Left lung (tissue), 10 donors: ENCODE measurements around the gene ADCK1. TPM values are rescaled to one million over a fixed set of nuclear protein-coding genes. Genes with fewer than 3 reads are reported as not detected.
"Not testable (repeated sequence)": the region's sequence is repeated elsewhere in the genome, so short reads cannot be mapped to it uniquely, and the experiment has no call there.

Source experiments
- ATAC-seq: fragments of 200-7000 bp; cut with Tn5 transposase; one replicate; pipeline ENCODE4 v1.9.1; 2020; ENCODE audit warnings: moderate library complexity
- DNase-seq, 4 donors: peaks; one replicate each; pipeline ENCODE4 v3.0.0-alpha.2; 2013 to 2020
- H3K27ac ChIP-seq, 2 donors: fragments of 200-600 bp; sonication (generic) in 1 of 2; one replicate each; pipeline versions ENCODE4 v1.5.0 to v1.8.0; 2020 to 2021
- H3K27me3 ChIP-seq, 2 donors: fragments of 200-600 bp; sonication (generic) in 1 of 2; one replicate each; pipeline versions ENCODE4 v1.5.0 to v1.8.0; 2020 to 2021
- H3K36me3 ChIP-seq, 2 donors: fragments of 200-600 bp; sonication (generic) in 1 of 2; one replicate each; pipeline versions ENCODE4 v1.5.0 to v1.8.0; 2020 to 2021
- H3K4me1 ChIP-seq, 2 donors: fragments of 200-600 bp; one replicate each; pipeline ENCODE4 v1.8.0; 2021
- H3K4me3 ChIP-seq, 2 donors: fragments of 200-600 bp; sonication (generic) in 1 of 2; one replicate each; pipeline versions ENCODE4 v1.5.0 to v1.8.0; 2020 to 2021; ENCODE audit warnings: mild to moderate bottlenecking in 1 of 2
- H3K9me3 ChIP-seq, 2 donors: fragments of 200-600 bp; sonication (generic) in 1 of 2; one replicate each; pipeline versions ENCODE4 v1.5.0 to v1.8.0; 2020 to 2021
- CTCF ChIP-seq, 2 donors: fragments of 200-600 bp; sonication (generic) in 1 of 2; IDR thresholded peaks; one replicate each; pipeline versions ENCODE4 v1.5.0 to v1.8.0; 2021; ENCODE audit warnings: antibody characterized with exemption in 2 of 2
- intact Hi-C, 2 donors: fragments of 100-400 bp; cut with DNase I; formaldehyde crosslinking; loops; one replicate each; pipeline versions ENCODE4 v1.11.2 to v1.14.2; 2022
- polyA plus RNA-seq, 6 donors: library from polyadenylated mRNA; unstranded; fragments of 120-200 nt; gene quantifications; one replicate each; pipeline ENCODE4 v1.2.1, GENCODE V29; 2013; ENCODE audit not compliant: insufficient read length in 6 of 6
- total RNA-seq, 2 donors: library from RNA; stranded (reverse); fragmentation: NEBNext Ultra II Directional; extraction: Animal tissue kit (Norgen Biotek cat#: 25700); gene quantifications; one replicate each; pipeline ENCODE4 v1.2.1, GENCODE V29; 2021
- donor health status: DM: no; HTN: yes; CAD: no.
- donor health status: DM: no; HTN: no; CAD: no.

Gene ADCK1
- total and polyA plus RNA-seq, 8 donors = 4.8 to 10.3 (median 6.9) TPM

GRCh38 chr14:77931441-77931840 is 131.5 kb downstream of the ADCK1 start:
- DNase-seq (no peak), ATAC-seq (no peak)
- Histone ChIP-seq H3K36me3 (peaks cover 0 to 52% of the 10 kb centered on the region in 2 donors), H3K27ac (no peak overlapping the region), H3K4me3 (no peak overlapping the region), H3K9me3 (peaks cover 0 to 19% of the 10 kb centered on the region in 2 donors), H3K4me1 (no peaks in the 10 kb centered on the region), H3K27me3 (no peaks in the 10 kb centered on the region)
- intact Hi-C loops = no loop called here
- TF ChIP-seq CTCF (IDR thresholded peaks at IDR 0.05) = no peak

- H3K4me3 ChIP-seq = no peak overlapping the region
- no peak for TF ChIP-seq CTCF (IDR thresholded peaks at IDR 0.05)
- DNase-seq = no peak
- peaks cover 0 to 46% of the 10 kb centered on the region in 2 donors for H3K36me3 ChIP-seq
- no peak overlapping the region for H3K27ac ChIP-seq
- intact Hi-C loops = no loop called here
- ATAC-seq = no peak
- peaks cover 0 to 30% of the 10 kb centered on the region in 2 donors for H3K9me3 ChIP-seq
- H3K4me1 ChIP-seq = no peaks in the 10 kb centered on the region
- H3K27me3 ChIP-seq = no peaks in the 10 kb centered on the region
Measured at GRCh38 chr14:77936138-77936639, 136.3 kb downstream of the ADCK1 start.

- H3K9me3 ChIP-seq = peaks cover 0 to 21% of the 10 kb centered on the region in 2 donors
- ATAC-seq (no peak), DNase-seq (no peak)
- no peak overlapping the region for H3K27ac ChIP-seq
- intact Hi-C loops = no loop called here
- no peaks in the 10 kb centered on the region for H3K4me1 ChIP-seq
- no peak overlapping the region for H3K4me3 ChIP-seq
- no peaks in the 10 kb centered on the region for H3K27me3 ChIP-seq
- no peak for TF ChIP-seq CTCF (IDR thresholded peaks at IDR 0.05)
- H3K36me3 ChIP-seq = no peaks in the 10 kb centered on the region
Measured at GRCh38 chr14:77947372-77947771, 147.5 kb downstream of the ADCK1 start.

- Histone ChIP-seq H3K27me3 (no peaks in the 10 kb centered on the region), H3K36me3 (no peaks in the 10 kb centered on the region), H3K27ac (no peak overlapping the region), H3K9me3 (peaks cover 0 to 18% of the 10 kb centered on the region in 2 donors), H3K4me3 (no peak overlapping the region), H3K4me1 (no peaks in the 10 kb centered on the region)
- no peak for TF ChIP-seq CTCF (IDR thresholded peaks at IDR 0.05)
- intact Hi-C loops = no loop called here
- no peak for ATAC-seq
- no peak for DNase-seq
Measured at GRCh38 chr14:77950371-77951063, 150.6 kb downstream of the ADCK1 start.

- intact Hi-C loops = no loop called here
- Histone ChIP-seq H3K36me3 (no peaks in the 10 kb centered on the region), H3K27ac (no peak overlapping the region), H3K9me3 (peaks cover 0 to 2% of the 10 kb centered on the region in 2 donors), H3K4me1 (no peaks in the 10 kb centered on the region), H3K4me3 (no peak overlapping the region), H3K27me3 (peaks cover 0 to 8% of the 10 kb centered on the region in 2 donors)
- no peak for DNase-seq
- ATAC-seq = no peak
- no peak for TF ChIP-seq CTCF (IDR thresholded peaks at IDR 0.05)
Measured at GRCh38 chr14:77955816-77956484, 156.0 kb downstream of the ADCK1 start.

GRCh38 chr14:77959686-77960085 is 159.8 kb downstream of the ADCK1 start:
- H3K36me3 ChIP-seq, H3K9me3 ChIP-seq, H3K4me1 ChIP-seq, DNase-seq, H3K27ac ChIP-seq, intact Hi-C loops, H3K4me3 ChIP-seq, ATAC-seq: not testable (repeated sequence)
- peaks cover 0 to 11% of the 10 kb centered on the region in 2 donors for H3K27me3 ChIP-seq
